Uterus (tissue), 2 donors: ENCODE results near the gene GPC2.

Experiments
- POLR2A ChIP-seq, 2 donors: fragments of 450-650 bp; IDR thresholded peaks; one replicate each; pipeline ENCODE4 v1.6.1; 2016; ENCODE audit warnings: antibody characterized with exemption in 2 of 2, mild to moderate bottlenecking in 1 of 2, moderate library complexity in 1 of 2
- TF ChIP-seq, protein P1 (sequence below), 4 experiments: fragments of 200-600 bp in 2 of 4; fragments of 450-650 bp in 2 of 4; sonication (generic) in 2 of 4; IDR thresholded peaks; one replicate each; pipeline ENCODE4 v1.5.1; 2016 to 2019; ENCODE audit warnings: antibody characterized with exemption in 4 of 4, mild to moderate bottlenecking in 2 of 4, moderate library complexity in 1 of 4

DNA sequence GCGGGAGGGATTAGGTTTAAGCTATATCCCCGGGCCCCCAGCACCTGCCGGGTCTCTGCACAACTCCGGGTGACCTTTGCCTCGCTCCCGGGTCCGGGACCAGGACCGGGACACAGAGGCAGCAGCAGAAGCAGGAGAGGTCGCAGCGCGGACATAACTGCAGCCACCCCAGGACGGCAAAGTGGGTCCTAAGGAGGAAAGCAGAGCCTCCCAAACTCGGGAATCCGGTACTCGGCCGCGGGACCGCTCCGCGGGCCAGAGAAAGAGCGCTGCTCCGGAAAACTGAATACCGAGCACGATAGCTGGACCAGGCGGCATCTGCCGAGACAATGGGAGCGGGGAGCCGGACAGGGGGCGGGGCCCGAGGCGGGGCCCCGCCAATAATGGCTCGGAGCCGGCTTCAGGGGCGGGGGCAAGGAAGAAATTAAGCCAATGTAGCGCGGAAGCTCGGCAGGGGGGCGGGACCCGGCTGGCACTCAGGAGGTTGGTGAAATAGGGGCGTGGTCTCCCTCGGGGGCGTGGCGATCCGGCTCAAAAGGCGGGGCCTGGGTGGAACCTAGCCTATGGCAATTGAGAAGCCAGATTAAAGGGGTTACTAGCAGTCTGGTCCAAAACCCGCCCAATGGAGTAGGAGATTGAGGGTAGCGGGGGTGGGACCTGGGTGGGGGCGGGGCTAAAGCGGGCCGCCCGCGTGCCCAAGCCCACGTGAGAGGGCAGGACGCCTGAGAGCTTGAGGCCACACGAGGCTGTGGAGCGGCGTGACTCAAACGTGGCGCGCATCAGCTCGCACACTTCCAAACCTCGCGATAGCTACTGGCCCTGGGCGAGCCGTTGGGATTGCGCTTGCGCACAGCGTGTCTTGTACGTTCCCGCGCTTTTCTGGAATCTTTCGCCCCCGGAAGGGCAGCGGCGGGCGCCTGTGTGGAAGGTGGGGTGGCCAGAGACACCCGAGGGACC, at the start of gene GPC2, which contains the start of gene STAG3:
- peak in 1 of 2 donors; percentile 23 for TF ChIP-seq POLR2A (IDR thresholded peaks at IDR 0.05)
- TF ChIP-seq, protein P1, sequence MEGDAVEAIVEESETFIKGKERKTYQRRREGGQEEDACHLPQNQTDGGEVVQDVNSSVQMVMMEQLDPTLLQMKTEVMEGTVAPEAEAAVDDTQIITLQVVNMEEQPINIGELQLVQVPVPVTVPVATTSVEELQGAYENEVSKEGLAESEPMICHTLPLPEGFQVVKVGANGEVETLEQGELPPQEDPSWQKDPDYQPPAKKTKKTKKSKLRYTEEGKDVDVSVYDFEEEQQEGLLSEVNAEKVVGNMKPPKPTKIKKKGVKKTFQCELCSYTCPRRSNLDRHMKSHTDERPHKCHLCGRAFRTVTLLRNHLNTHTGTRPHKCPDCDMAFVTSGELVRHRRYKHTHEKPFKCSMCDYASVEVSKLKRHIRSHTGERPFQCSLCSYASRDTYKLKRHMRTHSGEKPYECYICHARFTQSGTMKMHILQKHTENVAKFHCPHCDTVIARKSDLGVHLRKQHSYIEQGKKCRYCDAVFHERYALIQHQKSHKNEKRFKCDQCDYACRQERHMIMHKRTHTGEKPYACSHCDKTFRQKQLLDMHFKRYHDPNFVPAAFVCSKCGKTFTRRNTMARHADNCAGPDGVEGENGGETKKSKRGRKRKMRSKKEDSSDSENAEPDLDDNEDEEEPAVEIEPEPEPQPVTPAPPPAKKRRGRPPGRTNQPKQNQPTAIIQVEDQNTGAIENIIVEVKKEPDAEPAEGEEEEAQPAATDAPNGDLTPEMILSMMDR (IDR thresholded peaks at IDR 0.05), result no peak
